Measurements from ENCODE around the gene DDX39B. TPM values are rescaled to one million over a fixed set of nuclear protein-coding genes. Genes with fewer than 3 reads are reported as not detected.

The DDX39B gene
- total and polyA plus RNA-seq, 10 donors, result 291 to 768 (median 381) TPM

- TF ChIP-seq, protein P1, sequence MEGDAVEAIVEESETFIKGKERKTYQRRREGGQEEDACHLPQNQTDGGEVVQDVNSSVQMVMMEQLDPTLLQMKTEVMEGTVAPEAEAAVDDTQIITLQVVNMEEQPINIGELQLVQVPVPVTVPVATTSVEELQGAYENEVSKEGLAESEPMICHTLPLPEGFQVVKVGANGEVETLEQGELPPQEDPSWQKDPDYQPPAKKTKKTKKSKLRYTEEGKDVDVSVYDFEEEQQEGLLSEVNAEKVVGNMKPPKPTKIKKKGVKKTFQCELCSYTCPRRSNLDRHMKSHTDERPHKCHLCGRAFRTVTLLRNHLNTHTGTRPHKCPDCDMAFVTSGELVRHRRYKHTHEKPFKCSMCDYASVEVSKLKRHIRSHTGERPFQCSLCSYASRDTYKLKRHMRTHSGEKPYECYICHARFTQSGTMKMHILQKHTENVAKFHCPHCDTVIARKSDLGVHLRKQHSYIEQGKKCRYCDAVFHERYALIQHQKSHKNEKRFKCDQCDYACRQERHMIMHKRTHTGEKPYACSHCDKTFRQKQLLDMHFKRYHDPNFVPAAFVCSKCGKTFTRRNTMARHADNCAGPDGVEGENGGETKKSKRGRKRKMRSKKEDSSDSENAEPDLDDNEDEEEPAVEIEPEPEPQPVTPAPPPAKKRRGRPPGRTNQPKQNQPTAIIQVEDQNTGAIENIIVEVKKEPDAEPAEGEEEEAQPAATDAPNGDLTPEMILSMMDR (IDR thresholded peaks at IDR 0.05 in 8 of 11, conservative IDR thresholded peaks at IDR 0.05 in 3 of 11), result no peak
- no peak for TF ChIP-seq POLR2A (IDR thresholded peaks at IDR 0.05)
- no peak for TF ChIP-seq POLR2AphosphoS5 (IDR thresholded peaks at IDR 0.05)
- intact Hi-C loops (cut with DNase I; ENCODE audit: low total_unique reads), result no loop called here
- H3K4me1 ChIP-seq, result peaks cover 29 to 71% (median 50%) of the 10 kb centered on the region in 6 donors
- H3K9me3 ChIP-seq, result no peaks in the 10 kb centered on the region
- WGBS, 5 donors, result 12 to 26% (median 15%) methylated on average over 4 of the region's 4 CpGs
- peaks cover 9 to 49% (median 47%) of the 10 kb centered on the region in 6 donors for H3K36me3 ChIP-seq
- H3K27me3 ChIP-seq (replicated peaks in 1 of 7), result no peaks in the 10 kb centered on the region
- peak overlapping the region; percentile 92 to 99 (median 96) for H3K27ac ChIP-seq
- DNase-seq, result no peak
- peak overlapping the region; percentile 58 to 88 (median 72) for H3K4me3 ChIP-seq
Observed at GRCh38 chr6:31540640-31541039, 1.2 kb downstream of the DDX39B start.

GRCh38 chr6:31538805-31539400 lies 2.9 kb downstream of the DDX39B start:
- intact Hi-C loops (cut with DNase I; ENCODE audit: low total_unique reads), result loop anchor here (5.0 kb wide), 1 partner anchor 42 kb away; the partner anchor contains the start of gene MICB
- Histone ChIP-seq H3K9me3 (no peaks in the 10 kb centered on the region), H3K4me3 (peak overlapping the region in 2 of 8 donors; percentile 74 to 88), H3K27ac (peak overlapping the region in 1 of 8 donors; percentile 10), H3K27me3 (replicated peaks in 1 of 7) (no peaks in the 10 kb centered on the region), H3K4me1 (peaks cover 30 to 86% (median 50%) of the 10 kb centered on the region in 6 donors), H3K36me3 (peaks cover 19 to 67% (median 64%) of the 10 kb centered on the region in 6 donors)
- 55 to 75% (median 65%) methylated on average over 6 of the region's 6 CpGs for WGBS, 5 donors
- DNase-seq, result no peak
- no peak for TF ChIP-seq POLR2AphosphoS5 (IDR thresholded peaks at IDR 0.05)
- TF ChIP-seq, protein P1 (IDR thresholded peaks at IDR 0.05 in 8 of 11, conservative IDR thresholded peaks at IDR 0.05 in 3 of 11), result no peak
- TF ChIP-seq POLR2A (IDR thresholded peaks at IDR 0.05), result no peak

DNA sequence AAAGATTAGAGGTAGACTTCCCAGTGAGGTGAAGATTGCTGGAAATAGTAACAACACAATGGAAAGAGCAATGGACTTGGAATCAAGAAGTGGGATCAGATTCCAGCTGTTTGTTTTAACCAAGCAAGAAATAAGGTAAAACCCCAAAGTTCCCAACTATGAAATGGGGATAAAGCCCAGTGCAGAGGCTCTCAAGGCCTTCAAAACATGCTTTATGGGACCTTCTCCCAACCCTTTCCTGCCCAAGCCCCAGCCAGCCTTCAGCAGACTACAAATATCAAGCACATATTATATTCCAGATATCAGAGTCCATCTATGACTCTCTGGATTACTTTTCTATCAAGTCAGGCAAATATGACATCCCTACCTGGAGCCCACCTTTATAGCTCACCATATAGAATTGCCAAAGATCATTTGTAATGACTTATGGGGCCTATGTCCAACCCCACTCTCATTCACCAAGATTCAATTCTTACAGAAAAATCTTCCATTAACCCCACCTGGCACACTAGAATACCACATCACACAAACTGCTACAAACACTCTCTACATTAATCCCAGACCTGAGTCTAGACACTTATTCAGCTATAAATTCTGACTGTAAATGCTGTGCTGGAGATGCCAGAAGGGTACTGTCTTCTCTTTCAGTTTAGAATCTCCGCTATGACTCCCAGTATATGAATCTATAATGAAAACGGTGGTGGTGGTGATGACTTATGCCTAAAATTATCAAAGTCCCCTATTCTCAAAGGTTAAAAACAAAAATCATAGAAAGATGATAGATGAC lies 6.1 kb downstream of the DDX39B start:
- no peak overlapping the region for H3K27ac ChIP-seq
- DNase-seq, result no peak
- intact Hi-C loops (cut with DNase I; ENCODE audit: low total_unique reads), result loop anchor here (5.0 kb wide), 1 partner anchor 38 kb away; the partner anchor contains the start of gene MICB
- H3K4me1 ChIP-seq, result peaks cover 24 to 86% (median 58%) of the 10 kb centered on the region in 6 donors
- TF ChIP-seq POLR2A (IDR thresholded peaks at IDR 0.05) (no peak), POLR2AphosphoS5 (IDR thresholded peaks at IDR 0.05) (no peak)
- TF ChIP-seq, protein P1 (IDR thresholded peaks at IDR 0.05 in 8 of 11, conservative IDR thresholded peaks at IDR 0.05 in 3 of 11), result no peak
- no peak overlapping the region for H3K4me3 ChIP-seq
- no peaks in the 10 kb centered on the region for H3K9me3 ChIP-seq
- H3K27me3 ChIP-seq (replicated peaks in 1 of 7), result no peaks in the 10 kb centered on the region
- H3K36me3 ChIP-seq, result peaks cover 21 to 98% (median 96%) of the 10 kb centered on the region in 6 donors
- whole genome bisulfite sequencing, 5 donors, result 35 to 66% (median 38%) methylated on average over 2 of the region's 2 CpGs

All from spleen (tissue), 11 donors.